Kidney epithelial cell (primary cell): ENCODE data around the gene HS3ST2. TPM values are rescaled to one million over a fixed set of nuclear protein-coding genes. Genes with fewer than 3 reads are reported as not detected.

ENCODE experiments used
- DNase-seq: peaks from one replicate; pipeline ENCODE4 v3.0.0-alpha.2; 2010; ENCODE audit warnings: low read depth
- H3K27me3 ChIP-seq: 2 replicates; pipeline ENCODE4 v1.6.0; 2011; ENCODE audit warnings: low read length; ENCODE audit not compliant: control insufficient read depth, insufficient read depth
- H3K36me3 ChIP-seq: 2 replicates; pipeline ENCODE4 v1.5.1; 2011; ENCODE audit warnings: low read length; ENCODE audit not compliant: control insufficient read depth, insufficient read depth
- H3K4me3 ChIP-seq: 2 replicates; pipeline ENCODE4 v1.5.1; 2011; ENCODE audit warnings: low read depth, mild to moderate bottlenecking, control low read depth, low read length
- CTCF ChIP-seq: IDR thresholded peaks from 2 replicates; pipeline ENCODE4 v1.5.1; 2011; ENCODE audit warnings: mild to moderate bottlenecking, moderate library complexity, low read length, control low read depth, inconsistent platforms; ENCODE audit not compliant: insufficient read depth, poor library complexity, severe bottlenecking
- total RNA-seq: library from RNA; depleted of rRNA; stranded (reverse); fragments of >200 nt; gene quantifications from 2 replicates; pipeline ENCODE4 v1.2.3, GENCODE V29; 2015

Gene HS3ST2
- total RNA-seq, 1 donor from 2014 or later = 2.5 TPM

GRCh38 chr16:22843122-22843521 is 29.2 kb downstream of the HS3ST2 start:
- H3K27me3 ChIP-seq = no peaks in the 10 kb centered on the region
- DNase-seq = no peak
- H3K4me3 ChIP-seq = no peak overlapping the region
- no peaks in the 10 kb centered on the region for H3K36me3 ChIP-seq
- TF ChIP-seq CTCF = no peak

- no peak for TF ChIP-seq CTCF
- Histone ChIP-seq H3K36me3 (no peaks in the 10 kb centered on the region), H3K4me3 (no peak overlapping the region), H3K27me3 (no peaks in the 10 kb centered on the region)
- DNase-seq = no peak
Measured at GRCh38 chr16:22843856-22844255, 29.9 kb downstream of the HS3ST2 start.

GRCh38 chr16:22844416-22844815 is 30.5 kb downstream of the HS3ST2 start:
- TF ChIP-seq CTCF = no peak
- H3K4me3 ChIP-seq = no peak overlapping the region
- no peak for DNase-seq
- H3K27me3 ChIP-seq = no peaks in the 10 kb centered on the region
- H3K36me3 ChIP-seq = no peaks in the 10 kb centered on the region

- no peaks in the 10 kb centered on the region for H3K27me3 ChIP-seq
- no peaks in the 10 kb centered on the region for H3K36me3 ChIP-seq
- no peak for TF ChIP-seq CTCF
- H3K4me3 ChIP-seq = no peak overlapping the region
- no peak for DNase-seq
Measured at GRCh38 chr16:22847100-22847499, 33.1 kb downstream of the HS3ST2 start.

- H3K27me3 ChIP-seq = no peaks in the 10 kb centered on the region
- no peak for TF ChIP-seq CTCF
Measured at GRCh38 chr16:22847690-22848089, 33.7 kb downstream of the HS3ST2 start.

GRCh38 chr16:22848451-22848850 is 34.5 kb downstream of the HS3ST2 start:
- Histone ChIP-seq H3K4me3 (no peak overlapping the region), H3K36me3 (no peaks in the 10 kb centered on the region), H3K27me3 (no peaks in the 10 kb centered on the region)
- no peak for DNase-seq
- TF ChIP-seq CTCF = no peak

More at GRCh38 chr16:22847690-22848089, 33.7 kb downstream of the HS3ST2 start:
- Histone ChIP-seq H3K36me3 (no peaks in the 10 kb centered on the region), H3K4me3 (no peak overlapping the region)
- DNase-seq = no peak
